ENCODE data around the gene LDHA. TPM values are rescaled to one million over a fixed set of nuclear protein-coding genes. Genes with fewer than 3 reads are reported as not detected.

Gene LDHA
- polyA plus RNA-seq, 1 donor (not counting 4 experiments of a cell fraction or from before 2014, with no cell fraction given): 3,668 TPM

DNA sequence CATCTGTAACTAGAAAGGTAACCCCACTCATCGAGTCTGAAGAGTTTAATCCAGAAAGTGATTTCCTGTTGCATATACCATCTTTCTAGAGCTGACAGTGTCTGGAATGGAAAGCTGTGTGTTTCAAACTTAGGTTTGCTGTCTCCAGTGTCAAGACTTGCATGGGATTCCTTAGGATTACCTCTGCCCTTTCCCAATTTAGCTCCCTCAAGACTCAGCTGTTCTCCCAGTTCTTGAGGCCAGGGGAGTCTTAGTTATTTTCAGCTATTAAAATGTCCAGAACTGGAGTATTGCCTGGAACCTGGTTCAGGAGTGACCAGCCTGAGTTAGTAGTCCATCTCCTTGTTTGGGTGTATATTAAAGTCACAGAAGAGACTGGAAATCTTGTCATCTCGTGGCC is 25.0 kb upstream of the LDHA start:
- DNase-seq (ENCODE audit: low read depth, low spot score) (no peak), FAIRE-seq (no peak)
- no peak overlapping the region for H3K9ac ChIP-seq (ENCODE audit: control insufficient read depth, extremely low read depth, insufficient read depth, low read length)
- H3K27ac ChIP-seq (ENCODE audit: control insufficient read depth, insufficient read depth, low read length): no peak overlapping the region
- no peak overlapping the region for H2AFZ ChIP-seq (ENCODE audit: control insufficient read depth, low read length)
- H3K4me1 ChIP-seq (ENCODE audit: control insufficient read depth, extremely low read depth, insufficient read depth, low read length): no peaks in the 10 kb centered on the region
- no peaks in the 10 kb centered on the region for H3K27me3 ChIP-seq (ENCODE audit: control insufficient read depth, extremely low read depth, insufficient read depth, low read length)
- no peaks in the 10 kb centered on the region for H3K9me3 ChIP-seq (ENCODE audit: control insufficient read depth, low read depth, low read length)
- no peak overlapping the region for H3K4me2 ChIP-seq (ENCODE audit: control insufficient read depth, extremely low read depth, insufficient read depth, low read depth, low read length)
- H3K4me3 ChIP-seq (ENCODE audit: control insufficient read depth in 2 of 3, extremely low read depth in 1 of 3, insufficient read depth in 2 of 3, low read depth in 1 of 3, low read length in 3 of 3): no peak overlapping the region
- dilution Hi-C loops (cut with MboI; ENCODE audit: extremely low pct_ligation_motif_present, low sequenced_read_pairs): no loop called here
- no peaks in the 10 kb centered on the region for H3K79me2 ChIP-seq (ENCODE audit: control insufficient read depth, insufficient read depth, low read length)
- H4K20me1 ChIP-seq (ENCODE audit: control insufficient read depth, extremely low read depth, insufficient read depth, low read length): no peaks in the 10 kb centered on the region
- TF ChIP-seq, protein P1, sequence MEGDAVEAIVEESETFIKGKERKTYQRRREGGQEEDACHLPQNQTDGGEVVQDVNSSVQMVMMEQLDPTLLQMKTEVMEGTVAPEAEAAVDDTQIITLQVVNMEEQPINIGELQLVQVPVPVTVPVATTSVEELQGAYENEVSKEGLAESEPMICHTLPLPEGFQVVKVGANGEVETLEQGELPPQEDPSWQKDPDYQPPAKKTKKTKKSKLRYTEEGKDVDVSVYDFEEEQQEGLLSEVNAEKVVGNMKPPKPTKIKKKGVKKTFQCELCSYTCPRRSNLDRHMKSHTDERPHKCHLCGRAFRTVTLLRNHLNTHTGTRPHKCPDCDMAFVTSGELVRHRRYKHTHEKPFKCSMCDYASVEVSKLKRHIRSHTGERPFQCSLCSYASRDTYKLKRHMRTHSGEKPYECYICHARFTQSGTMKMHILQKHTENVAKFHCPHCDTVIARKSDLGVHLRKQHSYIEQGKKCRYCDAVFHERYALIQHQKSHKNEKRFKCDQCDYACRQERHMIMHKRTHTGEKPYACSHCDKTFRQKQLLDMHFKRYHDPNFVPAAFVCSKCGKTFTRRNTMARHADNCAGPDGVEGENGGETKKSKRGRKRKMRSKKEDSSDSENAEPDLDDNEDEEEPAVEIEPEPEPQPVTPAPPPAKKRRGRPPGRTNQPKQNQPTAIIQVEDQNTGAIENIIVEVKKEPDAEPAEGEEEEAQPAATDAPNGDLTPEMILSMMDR (optimal IDR thresholded peaks at IDR 0.05 in 1 of 3, IDR thresholded peaks at IDR 0.05 in 1 of 3, conservative IDR thresholded peaks at IDR 0.05 in 1 of 3; ENCODE audit: extremely low read depth in 1 of 3, insufficient read depth in 2 of 3, low read length in 3 of 3): no peak
- TF ChIP-seq EZH2 (IDR thresholded peaks at IDR 0.05; ENCODE audit: low read length): no peak
- H3K36me3 ChIP-seq (ENCODE audit: control insufficient read depth in 2 of 2, extremely low read depth in 1 of 2, insufficient read depth in 2 of 2, low read length in 2 of 2): peaks cover 9% of the 10 kb centered on the region in 2 experiments
- H3K9me1 ChIP-seq (ENCODE audit: control insufficient read depth, extremely low read depth, insufficient read depth, low read length): no peaks in the 10 kb centered on the region

DNA sequence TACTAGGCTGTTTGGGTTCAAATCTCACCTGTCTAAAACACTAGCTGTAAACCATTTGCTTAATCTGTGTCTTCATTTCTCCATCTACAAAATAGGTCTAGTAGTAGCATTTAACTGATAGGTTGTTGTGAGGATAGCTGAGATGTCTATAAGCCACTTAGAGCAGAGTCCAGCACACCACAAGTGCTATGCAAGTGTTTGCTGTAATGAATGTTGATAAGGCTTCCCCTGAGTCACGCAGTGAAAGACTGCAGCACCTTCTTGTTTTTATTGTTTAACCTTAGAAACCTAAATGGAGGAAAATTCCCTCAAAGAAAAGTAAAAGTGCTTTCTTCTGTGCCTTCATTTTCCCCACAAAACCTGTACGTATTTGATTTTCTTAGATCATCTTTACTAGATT is 23.1 kb upstream of the LDHA start:
- no peaks in the 10 kb centered on the region for H3K79me2 ChIP-seq (ENCODE audit: control insufficient read depth, insufficient read depth, low read length)

More for the DNA sequence above, 23.1 kb upstream of the LDHA start:
- DNase-seq (ENCODE audit: low read depth, low spot score) (no peak), FAIRE-seq (no peak)
- H3K27me3 ChIP-seq (ENCODE audit: control insufficient read depth, extremely low read depth, insufficient read depth, low read length): no peaks in the 10 kb centered on the region
- H2AFZ ChIP-seq (ENCODE audit: control insufficient read depth, low read length): no peak overlapping the region
- no peaks in the 10 kb centered on the region for H3K4me1 ChIP-seq (ENCODE audit: control insufficient read depth, extremely low read depth, insufficient read depth, low read length)
- no peak overlapping the region for H3K4me3 ChIP-seq (ENCODE audit: control insufficient read depth in 2 of 3, extremely low read depth in 1 of 3, insufficient read depth in 2 of 3, low read depth in 1 of 3, low read length in 3 of 3)
- H3K9me1 ChIP-seq (ENCODE audit: control insufficient read depth, extremely low read depth, insufficient read depth, low read length): no peaks in the 10 kb centered on the region
- TF ChIP-seq EZH2 (IDR thresholded peaks at IDR 0.05; ENCODE audit: low read length): no peak
- TF ChIP-seq, protein P1 (optimal IDR thresholded peaks at IDR 0.05 in 1 of 3, IDR thresholded peaks at IDR 0.05 in 1 of 3, conservative IDR thresholded peaks at IDR 0.05 in 1 of 3; ENCODE audit: extremely low read depth in 1 of 3, insufficient read depth in 2 of 3, low read length in 3 of 3): no peak
- no peak overlapping the region for H3K4me2 ChIP-seq (ENCODE audit: control insufficient read depth, extremely low read depth, insufficient read depth, low read depth, low read length)
- no peak overlapping the region for H3K27ac ChIP-seq (ENCODE audit: control insufficient read depth, insufficient read depth, low read length)
- dilution Hi-C loops (cut with MboI; ENCODE audit: extremely low pct_ligation_motif_present, low sequenced_read_pairs): no loop called here
- no peak overlapping the region for H3K9ac ChIP-seq (ENCODE audit: control insufficient read depth, extremely low read depth, insufficient read depth, low read length)
- no peaks in the 10 kb centered on the region for H3K9me3 ChIP-seq (ENCODE audit: control insufficient read depth, low read depth, low read length)
- H3K36me3 ChIP-seq (ENCODE audit: control insufficient read depth in 2 of 2, extremely low read depth in 1 of 2, insufficient read depth in 2 of 2, low read length in 2 of 2): peaks cover 2% of the 10 kb centered on the region in 2 experiments
- no peaks in the 10 kb centered on the region for H4K20me1 ChIP-seq (ENCODE audit: control insufficient read depth, extremely low read depth, insufficient read depth, low read length)

Data from keratinocyte (primary cell).